Vagina (tissue), 2 donors: ENCODE data around the gene RAP1A. TPM values are rescaled to one million over a fixed set of nuclear protein-coding genes. Genes with fewer than 3 reads are reported as not detected.
"Not testable (repeated sequence)": the region's sequence is repeated elsewhere in the genome, so short reads cannot be mapped to it uniquely, and the experiment has no call there.

Experiments used
- DNase-seq, 2 donors: peaks; one replicate each; pipeline ENCODE4 v3.0.0-alpha.2; 2017; ENCODE audit errors: extremely low spot score in 2 of 2
- H3K27ac ChIP-seq: fragments of 200-600 bp; sonication (generic); one replicate; pipeline ENCODE4 v1.5.1; 2019
- H3K27me3 ChIP-seq: fragments of 200-600 bp; sonication (generic); one replicate; pipeline ENCODE4 v1.5.1; 2019
- H3K36me3 ChIP-seq, 2 donors: fragments of 200-600 bp; sonication (generic); one replicate each; pipeline ENCODE4 v1.5.1; 2017 to 2019
- H3K4me1 ChIP-seq: fragments of 200-600 bp; sonication (generic); one replicate; pipeline ENCODE4 v1.5.1; 2019
- H3K4me3 ChIP-seq, 2 donors: fragments of 200-600 bp; sonication (generic); 1 replicate in 1 of 2; 2 replicates in 1 of 2; pipeline ENCODE4 v1.5.1; 2016 to 2019
- H3K9me3 ChIP-seq: fragments of 200-600 bp; sonication (generic); one replicate; pipeline ENCODE4 v1.5.1; 2019
- CTCF ChIP-seq, 3 experiments: fragments of 450-650 bp in 2 of 3; fragments of 200-600 bp in 1 of 3; sonication (generic) in 1 of 3; IDR thresholded peaks; one replicate each; pipeline ENCODE4 v1.5.1; 2017 to 2019; ENCODE audit warnings: antibody characterized with exemption in 3 of 3, mild to moderate bottlenecking in 2 of 3, moderate library complexity in 2 of 3
- POLR2A ChIP-seq, 2 donors: fragments of 450-650 bp; IDR thresholded peaks; one replicate each; pipeline ENCODE4 v1.6.1; 2017; ENCODE audit warnings: antibody characterized with exemption in 2 of 2, mild to moderate bottlenecking in 2 of 2, moderate library complexity in 2 of 2
- POLR2AphosphoS5 ChIP-seq, 2 donors: sonication (generic); formaldehyde crosslinking; IDR thresholded peaks; one replicate each; pipeline ENCODE4 v1.9.0; 2017; ENCODE audit warnings: antibody characterized with exemption in 2 of 2, mild to moderate bottlenecking in 2 of 2, low read depth in 1 of 2; ENCODE audit not compliant: insufficient read depth in 1 of 2
- intact Hi-C: fragments of 100-400 bp; cut with DNase I; formaldehyde crosslinking; loops from one replicate; pipeline ENCODE4 v1.15.1; 2023
- total RNA-seq: library from RNA; depleted of rRNA; stranded (reverse); fragments of >200 nt; gene quantifications from one replicate; pipeline ENCODE4 v1.2.3, GENCODE V29; 2016

The RAP1A gene
- total RNA-seq, 1 donor from 2014 or later, result 52.5 TPM

GRCh38 chr1:111738436-111739193 lies 119.0 kb downstream of the RAP1A start:
- intact Hi-C loops, result no loop called here
- H3K9me3 ChIP-seq, result no peaks in the 10 kb centered on the region
- H3K4me3 ChIP-seq, result peak overlapping the region; percentile 60 to 61
- peak overlapping the region; percentile 90 for H3K27ac ChIP-seq
- peaks cover 46% of the 10 kb centered on the region for H3K4me1 ChIP-seq
- H3K36me3 ChIP-seq, result no peaks in the 10 kb centered on the region
- no peaks in the 10 kb centered on the region for H3K27me3 ChIP-seq
- DNase-seq, result peak in 1 of 2 donors; percentile 88
- no peak for TF ChIP-seq CTCF (IDR thresholded peaks at IDR 0.05)
- peak in 1 of 2 donors; percentile 23 for TF ChIP-seq POLR2AphosphoS5 (IDR thresholded peaks at IDR 0.05; ENCODE audit: insufficient read depth in 1 of 2, low read depth in 1 of 2)
- peak in 1 of 2 donors; percentile 23 for TF ChIP-seq POLR2A (IDR thresholded peaks at IDR 0.05)

- Histone ChIP-seq H3K27ac (peak within 1 kb of the TSS; percentile 90), H3K4me3 (peak within 1 kb of the TSS; percentile 60 to 61), H3K36me3 (no peaks in the 10 kb centered on the region), H3K9me3 (no peaks in the 10 kb centered on the region), H3K27me3 (no peaks in the 10 kb centered on the region), H3K4me1 (peaks cover 38% of the 10 kb centered on the region)
- peak in 1 of 2 donors; percentile 94 for DNase-seq
- TF ChIP-seq POLR2AphosphoS5 (IDR thresholded peaks at IDR 0.05; ENCODE audit: insufficient read depth in 1 of 2, low read depth in 1 of 2), result peak; percentile 64 to 97
- no peak for TF ChIP-seq CTCF (IDR thresholded peaks at IDR 0.05)
- TF ChIP-seq POLR2A (IDR thresholded peaks at IDR 0.05), result peak; percentile 18 to 77
- intact Hi-C loops, result no loop called here
Measured at GRCh38 chr1:111739194-111739924, 119.8 kb downstream of the RAP1A start, which contains the start of gene INKA2. Gene INKA2 (minus strand): TSS chr1:111739395. CDS start chr1:111739242, 153 bp downstream.

- H3K36me3 ChIP-seq, result no peaks in the 10 kb centered on the region
- peak; percentile 58 to 91 for DNase-seq
- no peaks in the 10 kb centered on the region for H3K27me3 ChIP-seq
- H3K27ac ChIP-seq, result peak overlapping the region; percentile 90
- intact Hi-C loops, result loop anchor here (2.0 to 10.0 kb wide), 2 partner anchors 23 to 235 kb away; partner anchors contain the start of genes ADORA3 and TMIGD3
- H3K4me3 ChIP-seq, result peak overlapping the region; percentile 60 to 61
- H3K4me1 ChIP-seq, result peaks cover 31% of the 10 kb centered on the region
- no peaks in the 10 kb centered on the region for H3K9me3 ChIP-seq
- TF ChIP-seq POLR2AphosphoS5 (IDR thresholded peaks at IDR 0.05; ENCODE audit: insufficient read depth in 1 of 2, low read depth in 1 of 2) (no peak), CTCF (IDR thresholded peaks at IDR 0.05) (no peak), POLR2A (IDR thresholded peaks at IDR 0.05) (no peak)
Measured at GRCh38 chr1:111739925-111740765, 120.6 kb downstream of the RAP1A start.

- H3K36me3 ChIP-seq, H3K4me3 ChIP-seq, H3K27ac ChIP-seq, H3K27me3 ChIP-seq, H3K9me3 ChIP-seq: not testable (repeated sequence)
- intact Hi-C loops, result loop anchor here (10.0 kb wide), 1 partner anchor 237 kb away; the partner anchor contains the start of genes ADORA3 and TMIGD3
- H3K4me1 ChIP-seq, result peaks cover 13% of the 10 kb centered on the region
- peak in 1 of 2 donors; percentile 67 for DNase-seq
Measured at GRCh38 chr1:111742292-111742691, 122.7 kb downstream of the RAP1A start.
